GM19193 (cell line): ENCODE results near the gene TPST1.

Source experiments
- POLR2A ChIP-seq: IDR thresholded peaks from 4 replicates; pipeline ENCODE4 v1.6.1; 2011; ENCODE audit not compliant: insufficient read depth, insufficient read length; ENCODE audit errors: extremely low read depth

The TPST1 gene

DNA sequence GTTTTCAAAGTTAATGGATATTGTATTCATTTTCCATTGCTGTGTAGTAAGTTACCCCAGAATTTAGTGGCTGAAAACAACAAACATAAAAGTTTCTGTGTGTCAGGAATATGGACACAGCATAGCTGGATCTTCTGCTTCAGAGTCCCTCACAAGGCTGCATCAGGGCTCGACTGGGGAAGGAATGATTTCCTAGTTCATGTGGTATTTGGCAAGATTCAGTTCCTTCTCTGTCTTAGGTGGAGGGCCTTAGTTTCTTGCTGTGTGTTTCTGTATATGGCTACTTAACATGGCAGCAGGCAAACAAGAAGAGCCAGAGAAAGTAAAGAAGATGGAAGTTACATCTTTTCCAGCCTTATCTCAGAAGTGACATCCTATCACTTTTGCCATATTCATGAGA lies 51.1 kb downstream of the TPST1 start:
- no peak for TF ChIP-seq POLR2A

- no peak for TF ChIP-seq POLR2A
Measured at GRCh38 chr7:66257481-66257880, 52.3 kb downstream of the TPST1 start.

DNA sequence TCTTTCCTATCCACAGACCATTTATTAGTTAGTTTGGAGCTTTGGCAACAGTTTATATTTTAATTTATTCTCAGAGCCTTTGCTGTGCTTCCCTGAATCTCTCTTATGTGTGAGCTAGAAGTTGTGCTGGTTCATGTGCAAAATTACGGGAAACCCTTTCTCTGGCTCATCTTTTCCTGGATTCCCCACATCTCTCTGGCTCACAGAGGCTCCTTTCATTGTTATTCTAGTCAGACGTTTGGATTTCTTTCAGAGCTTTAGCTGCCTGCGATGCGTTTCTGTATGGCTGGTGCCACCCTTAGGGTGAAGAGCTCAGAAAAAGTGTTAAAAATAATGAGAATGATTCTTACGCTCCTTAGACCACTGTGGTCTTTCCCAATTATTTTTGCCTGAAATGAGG lies 53.3 kb downstream of the TPST1 start:
- TF ChIP-seq POLR2A: no peak

- TF ChIP-seq POLR2A: no peak
Measured at GRCh38 chr7:66261941-66262340, 56.8 kb downstream of the TPST1 start.

- no peak for TF ChIP-seq POLR2A
Measured at GRCh38 chr7:66263936-66264335, 58.8 kb downstream of the TPST1 start.

DNA sequence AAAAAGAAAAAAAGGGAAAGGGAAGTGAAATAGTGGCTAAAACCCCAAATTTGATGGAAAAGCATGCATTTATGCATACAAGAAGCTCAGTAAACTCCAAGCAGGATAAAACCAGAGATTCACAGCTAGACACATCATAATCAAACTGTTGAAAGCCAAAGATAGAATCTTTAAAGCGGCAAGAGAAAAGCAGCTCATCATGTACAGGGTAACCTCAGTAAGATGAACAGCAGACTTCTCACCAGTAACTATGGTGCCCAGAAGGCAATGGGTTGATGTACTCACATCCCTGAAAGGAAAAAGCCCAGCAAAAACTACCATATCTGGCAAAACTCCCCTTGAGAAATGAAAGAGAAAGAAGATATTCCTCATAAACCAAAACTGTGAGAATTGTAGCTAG lies 60.4 kb downstream of the TPST1 start:
- no peak for TF ChIP-seq POLR2A

DNA sequence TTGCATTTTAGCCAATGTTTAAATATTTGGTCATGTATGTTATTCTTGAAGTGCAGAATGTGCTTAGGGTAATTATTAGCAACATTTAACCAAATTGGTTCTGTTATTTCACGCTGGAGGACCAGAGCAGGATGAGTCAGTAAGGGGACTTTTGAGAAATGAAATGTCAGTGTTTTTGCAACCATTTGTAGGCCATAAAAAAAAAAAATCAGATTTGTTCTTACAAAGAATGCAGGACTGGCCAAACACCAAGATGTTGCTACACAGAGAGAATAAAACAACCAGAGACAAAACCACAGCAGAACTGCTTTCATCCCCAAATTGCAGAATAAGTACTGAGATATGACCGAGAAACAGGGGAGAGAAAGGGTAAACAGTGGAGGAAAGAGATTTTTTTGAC lies 62.1 kb downstream of the TPST1 start:
- TF ChIP-seq POLR2A: no peak

- TF ChIP-seq POLR2A: no peak
Measured at GRCh38 chr7:66269978-66270377, 64.8 kb downstream of the TPST1 start.

GRCh38 chr7:66272321-66272720 lies 67.2 kb downstream of the TPST1 start:
- no peak for TF ChIP-seq POLR2A

- no peak for TF ChIP-seq POLR2A
Measured at GRCh38 chr7:66276363-66276762, 71.2 kb downstream of the TPST1 start.

DNA sequence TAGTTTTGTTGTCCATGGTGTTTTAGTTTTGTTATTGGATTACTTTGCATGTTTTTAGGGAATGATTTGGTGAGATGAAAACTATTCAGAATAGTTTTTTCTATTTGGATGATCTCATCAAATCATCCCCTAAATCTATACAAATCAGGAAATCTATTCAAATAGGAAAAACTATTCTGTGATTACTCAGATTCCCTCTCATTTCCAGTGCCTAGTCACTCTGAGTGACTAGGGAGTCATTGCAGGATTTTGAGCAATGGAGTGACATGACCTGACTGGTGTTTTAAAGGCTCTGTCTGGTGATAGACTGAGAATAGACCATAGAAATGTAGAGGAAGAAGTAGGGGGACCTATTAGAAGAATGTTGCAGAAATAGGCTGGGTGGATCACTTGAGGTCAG lies 72.4 kb downstream of the TPST1 start:
- no peak for TF ChIP-seq POLR2A

- no peak for TF ChIP-seq POLR2A
Measured at GRCh38 chr7:66279912-66280311, 74.8 kb downstream of the TPST1 start.

- no peak for TF ChIP-seq POLR2A
Measured at GRCh38 chr7:66281678-66282590, 76.8 kb downstream of the TPST1 start.

DNA sequence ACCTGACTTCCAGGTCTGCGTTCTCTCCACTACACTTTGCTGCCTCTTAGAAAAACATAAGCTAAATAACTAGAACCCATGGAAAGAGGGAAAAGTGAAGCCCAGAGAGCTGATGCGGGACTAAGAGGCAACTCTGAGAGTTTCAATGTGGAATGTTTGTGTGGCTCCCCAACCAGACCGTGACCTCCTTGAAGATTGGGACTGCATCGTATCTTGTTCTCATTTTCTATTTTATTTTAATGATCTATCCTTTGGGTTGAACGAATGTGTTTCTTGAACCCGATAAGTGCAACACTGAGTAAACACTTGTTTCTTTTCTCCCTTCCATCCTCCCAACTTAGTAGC lies 77.4 kb downstream of the TPST1 start:
- TF ChIP-seq POLR2A: no peak

- no peak for TF ChIP-seq POLR2A
Measured at GRCh38 chr7:66283003-66283920, 78.1 kb downstream of the TPST1 start.
